HepG2 (cell line): ENCODE results near the gene RAB3D. TPM values are rescaled to one million over a fixed set of nuclear protein-coding genes. Genes with fewer than 3 reads are reported as not detected.
"Not testable (repeated sequence)": the region's sequence is repeated elsewhere in the genome, so short reads cannot be mapped to it uniquely, and the experiment has no call there.

ENCODE experiments used
- ATAC-seq: fragments of 200-7000 bp; cut with Tn5 transposase; 3 replicates; pipeline ENCODE4 v1.9.1; 2020; ENCODE audit warnings: mild to moderate bottlenecking, moderate library complexity
- BruUV-seq: library from RNA; stranded (reverse); fragments of 400-500 nt; replicated peaks from 2 replicates; lab custom pipeline; 2021; lab: Mats Ljungman, UMichigan
- CTCF ChIA-PET: fragments of 300-600 bp; formaldehyde crosslinking; extraction: SDS; loops from one replicate; lab custom pipeline; 2021; ENCODE audit warnings: low total read pairs, inconsistent platforms, low intra/inter-chr PET ratio; lab: Yijun Ruan, JAX
- POLR2A ChIA-PET: fragments of 350-600 bp; sonication (Branson Sonifier 250); formaldehyde crosslinking; loops from one replicate; lab custom pipeline; 2020; ENCODE audit warnings: antibody characterized with exemption, inconsistent platforms; lab: Yijun Ruan, JAX
- DNase-seq: peaks from one replicate; pipeline ENCODE4 v3.0.0-alpha.2; 2015; ENCODE audit warnings: low spot score
- FAIRE-seq: peaks from 3 replicates; lab custom pipeline; 2011; peaks lifted over from hg19 to GRCh38; lab: Jason Lieb, UNC
- H2AFZ ChIP-seq: one replicate; pipeline ENCODE4 v1.6.1; 2011; ENCODE audit warnings: low read length, inconsistent platforms
- H3K27ac ChIP-seq: fragments of 300-600 bp; 3 replicates; pipeline ENCODE4 v1.8.0; 2011; ENCODE audit warnings: mixed run types, mild to moderate bottlenecking, mixed read lengths, low read length, inconsistent platforms; ENCODE audit not compliant: insufficient read depth; ENCODE audit errors: extremely low read length
- H3K27me3 ChIP-seq, 2 experiments: fragments of 200-600 bp in 1 of 2; 2 replicates in 1 of 2; 3 replicates in 1 of 2; pipeline versions ENCODE4 v1.6.0 to v1.8.0; 2011; ENCODE audit warnings: low read length in 2 of 2, mild to moderate bottlenecking in 2 of 2, moderate library complexity in 2 of 2, inconsistent platforms in 1 of 2; ENCODE audit not compliant: insufficient read depth in 2 of 2, control insufficient read depth in 1 of 2
- H3K36me3 ChIP-seq, 2 experiments: fragments of 200-600 bp in 1 of 2; replicated peaks in 1 of 2; 2 replicates in 1 of 2; 3 replicates in 1 of 2; pipeline versions ENCODE4 v1.5.1 to v1.8.0; 2011; ENCODE audit warnings: low read length in 2 of 2, inconsistent platforms in 1 of 2; ENCODE audit not compliant: insufficient read depth in 2 of 2, control insufficient read depth in 1 of 2
- H3K4me1 ChIP-seq: 2 replicates; pipeline ENCODE4 v1.5.1; 2012; ENCODE audit warnings: low read length, inconsistent platforms; ENCODE audit not compliant: insufficient read depth
- H3K4me2 ChIP-seq: 2 replicates; pipeline ENCODE4 v1.6.0; 2011; ENCODE audit warnings: low read depth, low read length, inconsistent platforms
- H3K4me3 ChIP-seq, 3 experiments: fragments of 200-600 bp in 1 of 3; sonication (generic), shearing (Covaris generic) in 1 of 3; replicated peaks in 1 of 3; 2 replicates each; pipeline ENCODE4 v1.5.1; 2011 to 2016; ENCODE audit warnings: low read length in 3 of 3, inconsistent platforms in 2 of 3, low read depth in 2 of 3, mild to moderate bottlenecking in 2 of 3, control low read depth in 1 of 3, mixed read lengths in 1 of 3; ENCODE audit not compliant: insufficient read depth in 1 of 3
- H3K79me2 ChIP-seq: one replicate; pipeline ENCODE4 v1.6.1; 2011; ENCODE audit warnings: low read length, inconsistent platforms; ENCODE audit not compliant: insufficient read depth
- H3K9ac ChIP-seq: 2 replicates; pipeline ENCODE4 v1.6.0; 2011; ENCODE audit warnings: mild to moderate bottlenecking, low read depth, low read length, inconsistent platforms; ENCODE audit not compliant: insufficient read depth
- H3K9me3 ChIP-seq: 2 replicates; pipeline ENCODE4 v1.5.1; 2012; ENCODE audit warnings: mild to moderate bottlenecking, low read length
- H4K20me1 ChIP-seq: 2 replicates; pipeline ENCODE4 v1.6.0; 2011; ENCODE audit warnings: inconsistent platforms, mild to moderate bottlenecking, low read length, moderate library complexity; ENCODE audit not compliant: insufficient read depth
- GMEB2 ChIP-seq: IDR thresholded peaks from 2 replicates; pipeline ENCODE4 v1.6.1; 2016; ENCODE audit warnings: missing biosample characterization, missing genetic modification reagents, low read depth
- WGBS: methylation state at CpG from one replicate; pipeline ENCODE4 v1.1.6; 2017; ENCODE audit warnings: low lambda C conversion rate; 5-methylcytosine and 5-hydroxymethylcytosine counted together
- in situ Hi-C: cut with HindIII; loops from 2 replicates; pipeline ENCODE4 v1.10.0; 2017; ENCODE audit warnings: low pct_unique_long_range_greater_than_20kb; ENCODE audit not compliant: extremely low pct_ligation_motif_present
- intact Hi-C: fragments of 100-400 bp; cut with micrococcal nuclease; formaldehyde crosslinking; loops from one replicate; pipeline ENCODE4 v1.10.0; 2022; ENCODE audit not compliant: unreplicated experiment
- polyA plus RNA-seq, 8 experiments: library from polyadenylated mRNA; depleted of rRNA in 3 of 8; stranded (reverse) in 7 of 8; unstranded in 1 of 8; fragments of >200 nt; fragmentation: Illumina TruSeq in 4 of 8; extraction: Trizol in 4 of 8; gene quantifications; 2 replicates each; pipeline versions ENCODE4 v1.2.1 to v1.2.3, GENCODE V29; 2011 to 2016; ENCODE audit warnings: low read depth in 4 of 8, missing spikeins in 1 of 8, mixed read lengths in 1 of 8; ENCODE audit not compliant: insufficient read depth in 1 of 8
- total RNA-seq, 5 experiments: library from RNA; depleted of rRNA; stranded (reverse); fragments of >200 nt; fragmentation: Illumina TruSeq; extraction: Trizol; gene quantifications; 2 replicates each; pipeline ENCODE4 v1.2.3, GENCODE V29; 2016; ENCODE audit warnings: low read depth in 1 of 5
- TF ChIP-seq, protein P1 (sequence below), 2 experiments: fragments of 450-650 bp in 1 of 2; sonication (generic) in 1 of 2; formaldehyde crosslinking in 1 of 2; IDR thresholded peaks; 2 replicates each; pipeline versions ENCODE4 v1.6.1 to v1.8.0; 2016 to 2022; ENCODE audit warnings: antibody characterized with exemption in 1 of 2, mild to moderate bottlenecking in 1 of 2, missing genetic modification reagents in 1 of 2

Gene RAB3D
- total and polyA plus RNA-seq, 2 of the 13 experiments (the other 11 are each of a cell fraction or from before 2014, with no cell fraction given), result 2.0 to 16.1 TPM

- no peak for TF ChIP-seq GMEB2 (CRISPR knock-in tag)
- TF ChIP-seq, all 625 proteins: peak for 8
Observed at GRCh38 chr19:11335449-11336146, 3.9 kb downstream of the RAB3D start (continued).

- ATAC-seq, H2AFZ ChIP-seq, H3K9ac ChIP-seq, FAIRE-seq, H3K27ac ChIP-seq, H3K4me2 ChIP-seq, H3K27me3 ChIP-seq, H4K20me1 ChIP-seq, BruUV-seq, CTCF ChIA-PET, POLR2A ChIA-PET, H3K36me3 ChIP-seq, H3K4me3 ChIP-seq, DNase-seq, H3K9me3 ChIP-seq, intact Hi-C loops, in situ Hi-C loops, H3K79me2 ChIP-seq: not testable (repeated sequence)
- TF ChIP-seq, protein P1, sequence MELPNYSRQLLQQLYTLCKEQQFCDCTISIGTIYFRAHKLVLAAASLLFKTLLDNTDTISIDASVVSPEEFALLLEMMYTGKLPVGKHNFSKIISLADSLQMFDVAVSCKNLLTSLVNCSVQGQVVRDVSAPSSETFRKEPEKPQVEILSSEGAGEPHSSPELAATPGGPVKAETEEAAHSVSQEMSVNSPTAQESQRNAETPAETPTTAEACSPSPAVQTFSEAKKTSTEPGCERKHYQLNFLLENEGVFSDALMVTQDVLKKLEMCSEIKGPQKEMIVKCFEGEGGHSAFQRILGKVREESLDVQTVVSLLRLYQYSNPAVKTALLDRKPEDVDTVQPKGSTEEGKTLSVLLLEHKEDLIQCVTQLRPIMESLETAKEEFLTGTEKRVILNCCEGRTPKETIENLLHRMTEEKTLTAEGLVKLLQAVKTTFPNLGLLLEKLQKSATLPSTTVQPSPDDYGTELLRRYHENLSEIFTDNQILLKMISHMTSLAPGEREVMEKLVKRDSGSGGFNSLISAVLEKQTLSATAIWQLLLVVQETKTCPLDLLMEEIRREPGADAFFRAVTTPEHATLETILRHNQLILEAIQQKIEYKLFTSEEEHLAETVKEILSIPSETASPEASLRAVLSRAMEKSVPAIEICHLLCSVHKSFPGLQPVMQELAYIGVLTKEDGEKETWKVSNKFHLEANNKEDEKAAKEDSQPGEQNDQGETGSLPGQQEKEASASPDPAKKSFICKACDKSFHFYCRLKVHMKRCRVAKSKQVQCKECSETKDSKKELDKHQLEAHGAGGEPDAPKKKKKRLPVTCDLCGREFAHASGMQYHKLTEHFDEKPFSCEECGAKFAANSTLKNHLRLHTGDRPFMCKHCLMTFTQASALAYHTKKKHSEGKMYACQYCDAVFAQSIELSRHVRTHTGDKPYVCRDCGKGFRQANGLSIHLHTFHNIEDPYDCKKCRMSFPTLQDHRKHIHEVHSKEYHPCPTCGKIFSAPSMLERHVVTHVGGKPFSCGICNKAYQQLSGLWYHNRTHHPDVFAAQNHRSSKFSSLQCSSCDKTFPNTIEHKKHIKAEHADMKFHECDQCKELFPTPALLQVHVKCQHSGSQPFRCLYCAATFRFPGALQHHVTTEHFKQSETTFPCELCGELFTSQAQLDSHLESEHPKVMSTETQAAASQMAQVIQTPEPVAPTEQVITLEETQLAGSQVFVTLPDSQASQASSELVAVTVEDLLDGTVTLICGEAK (IDR thresholded peaks at IDR 0.05), result peak; percentile 86
- TF ChIP-seq, protein P1 (CRISPR knock-in tag; IDR thresholded peaks at IDR 0.05), result peak; percentile 98
- H3K4me1 ChIP-seq, result peaks cover 11% of the 10 kb centered on the region
- WGBS, result 93% methylated on average over 9 of the region's 9 CpGs
Observed at GRCh38 chr19:11333838-11334237, 5.6 kb downstream of the RAB3D start.
